ENCODE measurements around the gene PCNX1.

PCNX1 gene

DNA sequence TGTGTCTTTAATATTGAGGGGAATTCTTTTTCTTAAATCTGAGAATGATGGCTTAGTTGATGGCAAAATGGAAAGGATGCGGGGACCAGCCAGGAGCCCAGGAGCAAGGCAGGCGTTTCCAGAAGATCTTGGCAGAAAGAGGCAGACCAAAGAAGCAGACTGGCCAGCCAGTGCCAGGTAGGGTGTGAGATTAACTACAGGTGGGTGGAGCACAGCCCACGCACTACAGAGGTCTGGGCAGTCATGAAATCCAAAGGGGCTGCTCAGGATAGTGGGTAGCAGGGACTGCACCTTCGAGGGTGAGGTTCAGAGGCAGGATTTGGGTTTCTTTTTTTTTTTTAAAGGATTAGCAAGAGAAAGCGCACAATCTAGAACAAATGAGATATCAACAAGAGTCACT is 17.7 kb upstream of the PCNX1 start:
- DNase-seq, result no peak

GRCh38 chr14:70890826-70891659 is 16.2 kb upstream of the PCNX1 start:
- no peak for DNase-seq

DNA sequence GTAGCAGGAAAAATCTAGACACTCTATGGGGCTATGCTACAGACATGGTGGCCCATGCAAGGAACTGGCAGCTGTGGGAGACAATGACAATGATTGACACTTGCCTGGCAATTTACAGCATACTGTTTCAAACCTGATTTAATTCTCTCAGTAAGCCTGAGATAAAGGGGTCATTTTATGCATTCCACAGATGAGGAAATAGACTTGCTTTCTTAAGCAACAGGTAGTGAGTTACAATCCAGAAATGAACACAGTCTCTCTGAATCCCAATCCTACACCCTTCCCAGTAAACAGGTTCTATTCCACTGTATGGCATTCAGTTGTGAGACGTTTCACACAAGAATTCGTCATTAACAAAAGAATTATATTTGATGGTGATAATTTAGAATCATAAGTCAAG is 15.5 kb upstream of the PCNX1 start:
- no peak for DNase-seq

GRCh38 chr14:70893062-70893845 is 14.0 kb upstream of the PCNX1 start:
- DNase-seq, result no peak

- no peak for DNase-seq
Measured at GRCh38 chr14:70893858-70894291, 13.4 kb upstream of the PCNX1 start.

DNA sequence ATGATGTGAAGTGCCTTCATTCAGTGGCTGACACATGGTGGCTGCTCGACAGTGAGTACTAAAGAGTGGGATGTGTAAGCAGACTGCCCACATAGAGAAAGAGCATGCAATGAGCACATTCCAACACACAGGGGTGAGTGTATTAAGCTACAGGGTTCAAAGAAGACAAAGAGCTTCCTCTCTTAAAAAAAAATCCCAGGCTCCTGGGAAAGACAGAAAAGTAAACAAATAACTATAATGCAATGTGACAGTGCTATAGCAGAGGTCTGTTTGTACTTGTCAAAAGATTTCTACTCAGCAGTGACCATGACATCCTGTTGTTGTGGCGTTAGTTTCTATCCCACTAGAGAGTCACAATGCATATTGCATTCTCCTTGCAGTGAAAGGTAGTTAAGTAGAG is 12.4 kb upstream of the PCNX1 start:
- no peak for DNase-seq

GRCh38 chr14:70896317-70896716 is 10.9 kb upstream of the PCNX1 start:
- no peak for DNase-seq

DNA sequence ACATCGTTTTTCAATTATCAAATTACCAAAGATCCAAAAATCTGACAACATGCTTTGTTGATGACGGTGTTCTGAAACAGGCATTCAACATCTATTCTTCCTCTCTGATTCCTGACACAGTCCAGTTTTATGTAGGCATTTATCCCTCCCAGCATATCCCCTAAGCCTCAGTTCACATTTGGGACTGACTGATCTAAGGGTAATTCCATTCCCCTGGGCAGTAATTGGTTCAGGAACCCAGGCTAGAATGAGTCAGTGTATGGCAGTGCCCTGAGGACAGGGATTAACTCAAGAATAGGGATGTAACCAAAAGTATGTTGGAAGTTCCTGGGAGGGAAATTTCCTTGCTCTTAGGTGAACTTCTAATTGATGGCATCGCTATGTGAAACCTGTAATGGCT is 10.3 kb upstream of the PCNX1 start:
- DNase-seq, result no peak

- no peak for DNase-seq
Measured at GRCh38 chr14:70897464-70897863, 9.8 kb upstream of the PCNX1 start.

DNA sequence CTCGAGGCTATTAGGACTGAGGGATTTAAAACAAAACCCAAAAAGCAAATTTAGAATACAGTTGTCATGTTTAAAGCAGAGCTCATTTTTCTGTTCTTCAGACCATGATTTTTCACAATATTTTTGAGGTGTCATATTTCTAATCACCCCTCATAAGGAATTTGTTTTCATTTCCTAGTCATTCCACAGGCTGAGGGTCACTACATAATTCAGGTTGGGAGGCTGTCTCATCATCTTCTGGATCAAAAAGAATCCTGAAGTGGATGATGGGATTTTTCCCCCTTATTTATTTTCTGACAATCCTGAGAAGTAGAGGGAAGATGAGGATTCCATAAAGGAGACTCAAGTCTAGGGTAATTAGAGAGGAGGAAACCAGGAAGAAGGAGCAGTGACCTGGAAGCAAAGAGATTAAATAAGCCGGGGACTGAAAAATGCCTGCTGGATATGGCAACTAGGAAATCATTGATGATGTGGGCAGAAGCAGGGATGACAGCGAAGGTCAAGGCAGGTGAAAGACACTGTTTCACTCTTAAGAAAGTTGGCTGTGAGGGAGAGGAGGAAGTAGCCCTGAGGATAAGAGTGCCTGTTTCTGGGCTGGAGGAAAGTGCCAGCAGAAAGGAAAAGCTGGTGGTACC is 9.0 kb upstream of the PCNX1 start:
- DNase-seq, result no peak

DNA sequence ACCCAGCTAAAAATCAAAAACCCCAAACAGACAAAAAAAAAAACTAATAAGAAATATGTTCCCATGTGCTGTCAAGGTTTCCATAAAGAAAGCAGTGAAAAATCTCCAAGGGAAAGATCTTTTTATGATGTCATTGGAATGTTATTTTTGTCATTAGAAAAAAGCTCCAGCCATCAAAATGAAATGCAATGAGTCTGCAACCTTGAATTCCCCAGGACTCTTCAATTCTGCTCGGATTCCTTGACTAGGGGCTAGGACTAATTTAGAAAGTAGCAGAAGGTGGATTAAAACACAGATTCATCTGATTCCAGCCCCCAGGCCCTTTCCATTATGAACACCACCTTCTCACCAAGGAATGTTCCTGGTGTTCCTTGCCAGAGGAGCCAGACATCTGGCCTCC is 6.0 kb upstream of the PCNX1 start:
- no peak for DNase-seq

DNA sequence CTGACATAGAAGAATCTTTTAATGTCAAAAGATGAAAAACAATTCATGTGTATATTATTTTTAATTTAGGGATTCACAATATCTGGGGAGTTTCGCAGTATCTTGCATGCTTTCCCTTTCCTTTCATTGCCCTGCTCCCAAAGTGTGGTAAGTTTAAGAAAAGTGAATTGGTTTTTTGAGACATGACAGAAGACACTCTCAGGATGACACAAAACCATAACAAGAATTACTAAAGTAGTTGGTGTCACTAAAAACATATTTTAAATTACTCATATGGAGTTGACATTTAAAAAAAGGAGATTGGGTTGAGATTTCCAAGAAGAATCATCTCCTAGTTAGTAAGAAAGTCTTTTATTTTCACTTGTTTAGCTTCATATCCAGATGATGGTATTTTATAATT is 5.1 kb upstream of the PCNX1 start:
- DNase-seq, result no peak

DNA sequence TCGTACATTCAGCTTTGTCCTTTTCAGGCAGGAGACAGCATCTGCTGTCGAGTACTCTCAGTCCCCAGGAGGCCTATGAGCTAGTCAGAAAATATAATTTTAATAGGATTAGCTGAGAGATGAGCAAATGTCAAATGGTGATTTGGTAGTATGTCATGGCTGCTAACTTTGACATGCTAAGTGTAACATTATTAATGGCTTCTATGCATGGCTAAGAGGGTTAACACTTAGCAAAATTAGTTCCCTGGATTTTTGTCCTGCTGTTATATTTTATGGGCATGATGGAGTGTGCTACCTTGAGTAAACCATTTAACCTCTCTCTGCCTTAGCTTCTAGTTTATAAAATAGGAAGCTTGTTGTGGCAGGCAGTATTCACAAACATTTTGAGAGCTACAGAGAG is 2.9 kb upstream of the PCNX1 start:
- DNase-seq, result no peak

DNA sequence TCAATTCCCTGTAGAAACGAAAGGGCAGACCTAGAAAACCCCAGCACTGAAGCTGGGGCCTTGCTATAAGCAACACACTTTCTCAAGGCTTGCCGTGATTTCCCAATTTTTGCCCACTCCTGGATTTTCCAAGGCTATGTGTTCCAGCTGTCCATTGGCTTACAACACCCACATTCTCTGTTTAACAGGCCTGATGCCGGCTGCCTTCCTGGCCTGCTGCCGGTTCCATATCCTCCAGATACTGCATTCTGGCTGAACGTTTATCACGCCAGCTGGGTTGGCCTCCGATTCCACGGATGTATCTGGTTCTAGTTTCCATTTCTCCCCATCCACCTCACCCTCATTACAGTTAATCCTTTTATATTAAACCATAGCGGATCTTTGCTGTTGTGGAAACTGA is 2.0 kb upstream of the PCNX1 start:
- no peak for DNase-seq

GRCh38 chr14:70906793-70907175 is 475 bp upstream of the PCNX1 start:
- DNase-seq, result no peak

- DNase-seq, result peak; percentile 51
Measured at GRCh38 chr14:70907996-70908934, 1.0 kb downstream of the PCNX1 start.

DNA sequence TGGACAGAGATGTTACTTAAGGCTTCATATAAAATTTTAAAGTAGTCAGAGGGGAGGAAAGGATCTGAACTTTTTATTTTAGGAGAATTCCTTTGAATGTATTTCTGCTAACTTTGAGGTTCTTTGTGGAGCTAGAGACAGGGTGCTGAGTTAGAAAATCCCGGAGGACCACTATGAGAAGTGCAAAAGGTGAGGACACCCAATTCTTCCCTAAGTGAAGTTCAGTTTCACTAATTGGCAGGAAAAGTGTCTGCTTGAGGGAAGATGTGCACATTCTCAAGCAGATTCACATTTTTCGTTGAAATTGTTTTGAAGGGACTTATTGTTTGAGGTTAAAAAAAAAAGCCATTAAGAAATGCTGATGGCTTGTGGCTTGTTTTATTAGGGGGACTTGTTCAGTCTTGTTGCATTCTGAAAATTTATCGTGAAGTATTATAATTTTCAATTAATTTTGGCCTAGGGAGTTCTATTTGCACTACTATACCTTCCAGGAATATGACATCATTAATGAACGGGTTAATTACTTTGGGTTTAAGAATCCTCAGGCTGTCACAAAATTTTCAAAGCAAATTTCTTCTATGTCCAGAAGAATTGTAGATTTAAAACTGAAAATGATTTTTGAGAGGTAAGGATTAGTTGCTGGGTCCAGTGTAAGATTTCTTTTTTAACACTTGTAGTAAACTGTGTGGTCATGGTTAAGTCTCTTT is 1.8 kb downstream of the PCNX1 start:
- DNase-seq, result no peak

DNA sequence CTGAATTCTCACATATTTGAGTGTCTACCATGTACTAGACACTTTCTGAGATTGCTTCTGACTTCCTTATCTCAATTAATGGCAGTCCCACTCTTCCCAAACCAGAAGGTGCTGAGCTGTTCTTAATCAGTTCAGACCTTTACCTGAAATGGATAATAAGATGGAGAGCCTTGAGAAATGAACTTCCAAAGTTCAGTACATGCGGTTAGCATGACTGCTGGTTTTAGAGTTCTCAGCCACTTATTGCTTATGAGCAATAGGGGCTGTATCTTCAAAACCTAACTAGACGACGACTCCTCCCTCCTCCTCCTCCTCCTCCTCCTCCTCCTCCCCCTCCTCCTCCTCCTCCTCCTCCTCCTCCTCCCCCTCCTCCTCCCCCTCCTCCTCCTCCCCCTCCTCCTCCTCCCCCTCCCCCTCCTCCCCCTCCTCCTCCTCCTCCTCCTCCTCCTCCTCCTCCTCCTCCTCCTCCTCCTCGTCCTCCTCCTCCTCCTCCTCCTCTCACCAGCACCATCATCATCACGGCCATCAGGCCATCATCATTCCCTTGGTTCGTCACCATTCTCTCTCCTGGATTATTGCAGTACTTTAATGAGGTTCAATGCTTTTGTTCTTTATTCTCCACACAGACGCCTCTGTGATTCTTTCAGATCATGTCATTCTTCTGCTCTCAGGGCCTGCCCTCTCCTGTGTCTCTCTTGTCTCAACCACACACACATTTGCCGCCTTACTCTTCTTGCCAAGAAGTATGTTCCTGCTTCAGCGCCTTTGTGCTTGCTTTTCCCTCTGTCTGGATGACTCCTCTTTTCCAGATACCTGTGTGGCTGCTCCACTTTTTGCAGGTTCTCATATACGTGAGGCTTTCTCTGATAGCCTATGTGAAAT is 2.7 kb downstream of the PCNX1 start:
- DNase-seq, result no peak

GRCh38 chr14:70915415-70915814 is 8.2 kb downstream of the PCNX1 start:
- no peak for DNase-seq

DNA sequence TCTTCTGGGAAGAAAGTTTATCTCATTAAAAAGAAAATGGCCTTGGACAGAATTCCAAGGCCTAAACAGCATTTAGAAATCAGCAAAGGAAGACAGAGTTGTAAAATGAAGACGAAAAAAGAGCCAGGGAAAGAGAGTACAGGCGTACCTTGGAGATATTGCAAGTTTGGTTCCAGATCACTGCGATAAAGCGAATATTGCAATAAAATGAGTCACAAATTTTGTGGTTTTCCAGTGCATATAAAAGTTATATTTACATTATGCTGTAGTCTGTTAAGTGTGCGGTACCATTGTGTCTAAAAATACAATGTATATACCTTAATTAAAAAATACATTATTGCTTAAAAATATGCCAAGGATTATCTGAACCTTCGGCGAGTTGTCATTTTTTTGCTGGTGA is 9.0 kb downstream of the PCNX1 start:
- no peak for DNase-seq

- no peak for DNase-seq
Measured at GRCh38 chr14:70916799-70917198, 9.5 kb downstream of the PCNX1 start.
